OCI-LY1 (cell line): ENCODE data around the gene CCDC92.

ENCODE experiments used
- H2AFZ ChIP-seq: fragments of 200-600 bp; sonication (generic), shearing (Covaris generic); 2 replicates; pipeline ENCODE4 v1.6.0; 2014; ENCODE audit warnings: antibody characterized with exemption, mild to moderate bottlenecking, low read length
- H3F3A ChIP-seq: fragments of 200-600 bp; sonication (generic), shearing (Covaris generic); 2 replicates; pipeline ENCODE4 v1.6.0; 2014; ENCODE audit warnings: mild to moderate bottlenecking, antibody characterized with exemption, low read length, moderate library complexity; ENCODE audit not compliant: insufficient read depth
- H3K27ac ChIP-seq: fragments of 200-600 bp; sonication (generic); 2 replicates; pipeline ENCODE4 v1.5.1; 2014; ENCODE audit warnings: low read length, mixed run types, mild to moderate bottlenecking, low read depth; ENCODE audit not compliant: poor library complexity, severe bottlenecking
- H3K27me3 ChIP-seq: fragments of 200-600 bp; sonication (generic); 2 replicates; pipeline ENCODE4 v1.6.0; 2014; ENCODE audit warnings: antibody characterized with exemption, mild to moderate bottlenecking, low read length, moderate library complexity; ENCODE audit not compliant: insufficient read depth
- H3K36me3 ChIP-seq: fragments of 200-600 bp; sonication (generic); 2 replicates; pipeline ENCODE4 v1.6.1; 2014; ENCODE audit warnings: mild to moderate bottlenecking, antibody characterized with exemption, low read length, moderate library complexity, mixed read lengths; ENCODE audit not compliant: insufficient read depth
- H3K4me1 ChIP-seq: fragments of 200-600 bp; sonication (generic); 2 replicates; pipeline ENCODE4 v1.5.1; 2014; ENCODE audit warnings: mild to moderate bottlenecking, low read length, moderate library complexity; ENCODE audit not compliant: insufficient read depth, severe bottlenecking
- H3K4me2 ChIP-seq: fragments of 200-600 bp; sonication (generic), shearing (Covaris generic); 2 replicates; pipeline ENCODE4 v1.6.1; 2014; ENCODE audit warnings: low read length
- H3K4me3 ChIP-seq: fragments of 200-600 bp; sonication (generic); 2 replicates; pipeline ENCODE4 v1.5.1; 2014; ENCODE audit warnings: low read length, low read depth, mild to moderate bottlenecking, mixed read lengths; ENCODE audit not compliant: poor library complexity, severe bottlenecking
- H3K79me2 ChIP-seq: fragments of 200-600 bp; shearing (Covaris generic); 2 replicates; pipeline ENCODE4 v1.6.1; 2016; ENCODE audit warnings: mixed run types, low read length, mixed read lengths; ENCODE audit not compliant: insufficient read depth
- H3K9ac ChIP-seq: fragments of 200-600 bp; sonication (generic), shearing (Covaris generic); 2 replicates; pipeline ENCODE4 v1.6.1; 2014; ENCODE audit warnings: mild to moderate bottlenecking, low read length, mixed read lengths
- H3K9me2 ChIP-seq: fragments of 200-600 bp; sonication (generic), shearing (Covaris generic); 2 replicates; pipeline ENCODE4 v1.6.1; 2014; ENCODE audit warnings: low read depth, mild to moderate bottlenecking, low read length, mixed read lengths
- H3K9me3 ChIP-seq: fragments of 200-600 bp; shearing (Covaris generic); 2 replicates; pipeline ENCODE4 v1.6.1; 2014; ENCODE audit warnings: low read length, mixed read lengths
- H4K20me1 ChIP-seq: fragments of 200-600 bp; sonication (generic), shearing (Covaris generic); 2 replicates; pipeline ENCODE4 v1.6.0; 2016; ENCODE audit warnings: mild to moderate bottlenecking, low read length; ENCODE audit not compliant: insufficient read depth
- CTCF ChIP-seq: fragments of 200-600 bp; sonication (generic), shearing (Covaris generic); IDR thresholded peaks from 2 replicates; pipeline ENCODE4 v1.5.1; 2017; ENCODE audit warnings: mild to moderate bottlenecking, antibody characterized with exemption, low read length, moderate library complexity, mixed read lengths
- EZH2 ChIP-seq: fragments of 200-600 bp; sonication (generic), shearing (Covaris generic); IDR thresholded peaks from 2 replicates; pipeline ENCODE4 v1.8.0; 2017; ENCODE audit warnings: borderline replicate concordance, mixed run types, mild to moderate bottlenecking, antibody characterized with exemption, low read length, moderate library complexity, mixed read lengths

CCDC92 gene

GRCh38 chr12:123899368-123899767 lies 73.3 kb downstream of the CCDC92 start:
- Histone ChIP-seq H3K4me3 (no peak overlapping the region), H3K4me1 (no peaks in the 10 kb centered on the region), H4K20me1 (no peaks in the 10 kb centered on the region), H3K9me3 (no peaks in the 10 kb centered on the region), H3K4me2 (no peak overlapping the region), H3K9ac (no peak overlapping the region), H3K27ac (no peak overlapping the region), H3K9me2 (no peaks in the 10 kb centered on the region), H2AFZ (no peak overlapping the region), H3K27me3 (no peaks in the 10 kb centered on the region), H3K36me3 (no peaks in the 10 kb centered on the region), H3K79me2 (no peaks in the 10 kb centered on the region), H3F3A (no peaks in the 10 kb centered on the region)
- no peak for TF ChIP-seq EZH2
- no peak for TF ChIP-seq CTCF

GRCh38 chr12:123898673-123899072 lies 74.0 kb downstream of the CCDC92 start:
- Histone ChIP-seq H3K9me3 (no peaks in the 10 kb centered on the region), H3K4me3 (no peak overlapping the region), H3K9ac (no peak overlapping the region), H3K27me3 (no peaks in the 10 kb centered on the region; the same call in 1 of the 2 replicates), H3F3A (no peaks in the 10 kb centered on the region), H2AFZ (no peak overlapping the region), H3K9me2 (no peaks in the 10 kb centered on the region), H3K27ac (no peak overlapping the region), H3K4me1 (no peaks in the 10 kb centered on the region), H3K79me2 (no peaks in the 10 kb centered on the region), H3K4me2 (no peak overlapping the region), H4K20me1 (no peaks in the 10 kb centered on the region), H3K36me3 (no peaks in the 10 kb centered on the region)
- TF ChIP-seq CTCF (no peak), EZH2 (no peak)

- H3K9me3 ChIP-seq = no peaks in the 10 kb centered on the region
- H3K27me3 ChIP-seq = no peaks in the 10 kb centered on the region; the same call in 1 of the 2 replicates
- H3F3A ChIP-seq = no peaks in the 10 kb centered on the region
- no peaks in the 10 kb centered on the region for H3K4me1 ChIP-seq
- no peak overlapping the region for H3K4me3 ChIP-seq
- H2AFZ ChIP-seq = no peak overlapping the region
- H3K27ac ChIP-seq = no peak overlapping the region
- H3K79me2 ChIP-seq = no peaks in the 10 kb centered on the region
- H3K36me3 ChIP-seq = no peaks in the 10 kb centered on the region
- no peaks in the 10 kb centered on the region for H3K9me2 ChIP-seq
- no peak for TF ChIP-seq CTCF
- H4K20me1 ChIP-seq = no peaks in the 10 kb centered on the region
- no peak overlapping the region for H3K4me2 ChIP-seq
- H3K9ac ChIP-seq = no peak overlapping the region
Measured at GRCh38 chr12:123897221-123897620, 75.4 kb downstream of the CCDC92 start.
